NCI-H460 (cell line): Measurements from ENCODE around the gene CNTNAP2. TPM values are rescaled to one million over a fixed set of nuclear protein-coding genes. Genes with fewer than 3 reads are reported as not detected.

ENCODE experiments used
- DNase-seq: peaks from one replicate; pipeline ENCODE4 v3.0.0-alpha.2; 2016; ENCODE audit warnings: low read depth; ENCODE audit errors: extremely low read depth
- total RNA-seq: library from RNA; depleted of rRNA; stranded (reverse); fragments of >200 nt; shearing (Covaris generic); gene quantifications from 2 replicates; pipeline ENCODE4 v1.2.3, GENCODE V29; 2014

The CNTNAP2 gene
- total RNA-seq, 1 experiment from 2014 or later = 0.15 TPM

GRCh38 chr7:147182874-147183273, 1066.3 kb downstream of the CNTNAP2 start:
- no peak for DNase-seq

- DNase-seq = no peak
Observed at GRCh38 chr7:147183276-147183675, 1066.7 kb downstream of the CNTNAP2 start.

GRCh38 chr7:147188467-147188866, 1071.9 kb downstream of the CNTNAP2 start:
- no peak for DNase-seq

GRCh38 chr7:147193476-147193875, 1076.9 kb downstream of the CNTNAP2 start:
- DNase-seq = no peak

GRCh38 chr7:147196481-147196880, 1079.9 kb downstream of the CNTNAP2 start:
- no peak for DNase-seq

GRCh38 chr7:147197006-147197405, 1080.4 kb downstream of the CNTNAP2 start:
- peak; percentile 44 for DNase-seq

GRCh38 chr7:147199868-147200267, 1083.3 kb downstream of the CNTNAP2 start:
- no peak for DNase-seq

- no peak for DNase-seq
Observed at GRCh38 chr7:147207988-147208387, 1091.4 kb downstream of the CNTNAP2 start.

- no peak for DNase-seq
Observed at GRCh38 chr7:147231275-147231674, 1114.7 kb downstream of the CNTNAP2 start.

- DNase-seq = no peak
Observed at GRCh38 chr7:147235645-147236382, 1119.2 kb downstream of the CNTNAP2 start.

- DNase-seq = no peak
Observed at GRCh38 chr7:147240468-147240867, 1123.9 kb downstream of the CNTNAP2 start.

GRCh38 chr7:147245274-147245673, 1128.7 kb downstream of the CNTNAP2 start:
- peak; percentile 52 for DNase-seq

GRCh38 chr7:147249956-147250355, 1133.4 kb downstream of the CNTNAP2 start:
- no peak for DNase-seq

- no peak for DNase-seq
Observed at GRCh38 chr7:147251751-147252325, 1135.2 kb downstream of the CNTNAP2 start.

GRCh38 chr7:147261693-147262092, 1145.1 kb downstream of the CNTNAP2 start:
- DNase-seq = no peak

GRCh38 chr7:147265528-147265927, 1148.9 kb downstream of the CNTNAP2 start:
- no peak for DNase-seq

GRCh38 chr7:147276106-147276505, 1159.5 kb downstream of the CNTNAP2 start:
- DNase-seq = no peak

- DNase-seq = no peak
Observed at GRCh38 chr7:147276783-147277370, 1160.3 kb downstream of the CNTNAP2 start.

GRCh38 chr7:147279514-147279913, 1162.9 kb downstream of the CNTNAP2 start:
- no peak for DNase-seq

GRCh38 chr7:147279964-147280374, 1163.4 kb downstream of the CNTNAP2 start:
- no peak for DNase-seq

GRCh38 chr7:147282204-147282603, 1165.6 kb downstream of the CNTNAP2 start:
- DNase-seq = no peak

- no peak for DNase-seq
Observed at GRCh38 chr7:147296201-147296600, 1179.6 kb downstream of the CNTNAP2 start.
